Mesothelial cell of epicardium (in vitro differentiated cells): ENCODE measurements around the gene FTO. TPM values are rescaled to one million over a fixed set of nuclear protein-coding genes. Genes with fewer than 3 reads are reported as not detected.
A peak's percentile ranks its signal among the peaks of the same experiment; 100 is the strongest.

Experiments
- DNase-seq, 2 experiments: peaks; one replicate each; pipeline ENCODE4 v3.0.0; 2021; ENCODE audit warnings: low spot score in 2 of 2; ENCODE audit not compliant: unreplicated experiment in 2 of 2
- H3K27ac Mint-ChIP-seq: 2 replicates; pipeline ENCODE4 v1.8.0; 2021; ENCODE audit warnings: mixed read lengths
- H3K27me3 Mint-ChIP-seq: 2 replicates; pipeline ENCODE4 v1.8.0; 2021; ENCODE audit warnings: low read depth, mixed read lengths
- H3K36me3 Mint-ChIP-seq: 2 replicates; pipeline ENCODE4 v1.8.0; 2021; ENCODE audit warnings: mixed read lengths
- H3K4me1 Mint-ChIP-seq: 2 replicates; pipeline ENCODE4 v1.8.0; 2021; ENCODE audit warnings: mixed read lengths
- H3K4me3 Mint-ChIP-seq: 2 replicates; pipeline ENCODE4 v1.8.0; 2021; ENCODE audit warnings: mild to moderate bottlenecking, moderate library complexity, mixed read lengths
- H3K9me3 Mint-ChIP-seq: 2 replicates; pipeline ENCODE4 v1.8.0; 2021; ENCODE audit warnings: mixed read lengths
- total RNA-seq: library from RNA; stranded (reverse); gene quantifications from 3 replicates; pipeline ENCODE4 v1.2.1, GENCODE V29; 2021
- TF ChIP-seq, protein P1 (sequence below): fragments of 200-600 bp; sonication (generic); IDR thresholded peaks from one replicate; pipeline ENCODE4 v1.5.0; 2021; ENCODE audit warnings: antibody characterized with exemption; ENCODE audit not compliant: unreplicated experiment

The FTO gene
- total RNA-seq, 1 donor from 2014 or later, result 103 TPM

- Mint-ChIP-seq H3K36me3 (no peaks in the 10 kb centered on the region), H3K27me3 (no peaks in the 10 kb centered on the region), H3K4me3 (no peak overlapping the region)
Observed at GRCh38 chr16:53995378-53995777, 291.4 kb downstream of the FTO start.

GRCh38 chr16:53996961-53997360 lies 293.0 kb downstream of the FTO start:
- DNase-seq, result no peak
- Mint-ChIP-seq H3K4me3 (no peak overlapping the region), H3K27me3 (no peaks in the 10 kb centered on the region), H3K36me3 (peaks cover 3% of the 10 kb centered on the region), H3K4me1 (peaks cover 54% of the 10 kb centered on the region), H3K9me3 (peaks cover 4% of the 10 kb centered on the region), H3K27ac (no peak overlapping the region)
- TF ChIP-seq, protein P1, sequence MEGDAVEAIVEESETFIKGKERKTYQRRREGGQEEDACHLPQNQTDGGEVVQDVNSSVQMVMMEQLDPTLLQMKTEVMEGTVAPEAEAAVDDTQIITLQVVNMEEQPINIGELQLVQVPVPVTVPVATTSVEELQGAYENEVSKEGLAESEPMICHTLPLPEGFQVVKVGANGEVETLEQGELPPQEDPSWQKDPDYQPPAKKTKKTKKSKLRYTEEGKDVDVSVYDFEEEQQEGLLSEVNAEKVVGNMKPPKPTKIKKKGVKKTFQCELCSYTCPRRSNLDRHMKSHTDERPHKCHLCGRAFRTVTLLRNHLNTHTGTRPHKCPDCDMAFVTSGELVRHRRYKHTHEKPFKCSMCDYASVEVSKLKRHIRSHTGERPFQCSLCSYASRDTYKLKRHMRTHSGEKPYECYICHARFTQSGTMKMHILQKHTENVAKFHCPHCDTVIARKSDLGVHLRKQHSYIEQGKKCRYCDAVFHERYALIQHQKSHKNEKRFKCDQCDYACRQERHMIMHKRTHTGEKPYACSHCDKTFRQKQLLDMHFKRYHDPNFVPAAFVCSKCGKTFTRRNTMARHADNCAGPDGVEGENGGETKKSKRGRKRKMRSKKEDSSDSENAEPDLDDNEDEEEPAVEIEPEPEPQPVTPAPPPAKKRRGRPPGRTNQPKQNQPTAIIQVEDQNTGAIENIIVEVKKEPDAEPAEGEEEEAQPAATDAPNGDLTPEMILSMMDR, result no peak

More at GRCh38 chr16:53995378-53995777, 291.4 kb downstream of the FTO start:
- peaks cover 4% of the 10 kb centered on the region for H3K9me3 Mint-ChIP-seq
- no peak overlapping the region for H3K27ac Mint-ChIP-seq
- DNase-seq, result no peak
- TF ChIP-seq, protein P1, result no peak
- peaks cover 66% of the 10 kb centered on the region for H3K4me1 Mint-ChIP-seq

DNA sequence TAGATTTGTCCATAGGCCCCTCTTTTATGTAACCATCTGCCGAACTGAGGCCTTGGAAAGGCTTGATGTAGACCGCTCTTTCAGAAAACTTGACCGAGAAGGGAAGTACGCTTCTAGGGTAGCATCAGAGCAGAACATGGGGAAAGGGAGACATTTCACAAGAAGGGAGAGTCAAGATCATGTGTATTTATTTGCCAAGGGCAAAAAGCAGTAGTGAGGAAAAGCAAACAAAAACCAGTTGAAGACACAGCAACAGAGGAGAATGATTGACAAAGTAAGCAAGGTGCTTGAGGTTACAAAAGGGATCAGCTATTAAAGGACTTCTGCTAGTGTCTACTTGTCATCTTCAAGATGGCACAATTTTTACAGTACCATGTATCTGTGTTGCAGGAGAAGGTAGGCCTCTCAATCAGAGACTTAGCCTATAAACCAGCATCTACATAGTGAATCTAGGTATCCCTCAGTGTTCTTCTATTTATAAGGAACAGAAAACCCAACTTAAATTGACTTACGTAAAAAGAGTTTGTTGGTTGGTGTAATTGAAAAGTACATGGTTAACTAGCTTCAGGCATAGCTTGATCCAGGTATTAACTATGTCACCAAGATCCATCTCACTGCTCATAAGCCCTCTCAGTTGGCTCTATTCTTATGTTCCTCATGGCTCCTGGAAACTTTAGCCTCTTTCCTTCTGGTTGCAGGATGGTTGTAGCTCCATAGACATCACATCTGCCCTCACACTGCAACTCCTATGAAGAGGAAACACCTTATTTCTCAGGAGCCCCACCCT lies 294.3 kb downstream of the FTO start:
- H3K27me3 Mint-ChIP-seq, result no peaks in the 10 kb centered on the region
- no peak overlapping the region for H3K4me3 Mint-ChIP-seq
- peaks cover 4% of the 10 kb centered on the region for H3K9me3 Mint-ChIP-seq
- peaks cover 42% of the 10 kb centered on the region for H3K4me1 Mint-ChIP-seq
- TF ChIP-seq, protein P1, result no peak
- DNase-seq, result no peak
- H3K36me3 Mint-ChIP-seq, result peaks cover 3% of the 10 kb centered on the region
- H3K27ac Mint-ChIP-seq, result no peak overlapping the region

GRCh38 chr16:53998966-53999522 lies 295.1 kb downstream of the FTO start:
- H3K4me1 Mint-ChIP-seq, result peaks cover 33% of the 10 kb centered on the region
- H3K36me3 Mint-ChIP-seq, result peaks cover 3% of the 10 kb centered on the region
- no peak overlapping the region for H3K4me3 Mint-ChIP-seq
- H3K27me3 Mint-ChIP-seq, result no peaks in the 10 kb centered on the region
- TF ChIP-seq, protein P1, result no peak
- peaks cover 4% of the 10 kb centered on the region for H3K9me3 Mint-ChIP-seq
- H3K27ac Mint-ChIP-seq, result no peak overlapping the region
- DNase-seq, result no peak

- Mint-ChIP-seq H3K9me3 (peaks cover 4% of the 10 kb centered on the region), H3K4me3 (no peak overlapping the region), H3K27me3 (no peaks in the 10 kb centered on the region), H3K4me1 (peaks cover 29% of the 10 kb centered on the region), H3K27ac (peak overlapping the region; percentile 9), H3K36me3 (peaks cover 3% of the 10 kb centered on the region)
- TF ChIP-seq, protein P1, result no peak
- DNase-seq, result no peak
Observed at GRCh38 chr16:53999841-54000240, 295.9 kb downstream of the FTO start.
